ENCODE measurements around the gene DENND4A.
"Not testable (repeated sequence)": the region's sequence is repeated elsewhere in the genome, so short reads cannot be mapped to it uniquely, and the experiment has no call there.

The DENND4A gene

GRCh38 chr15:65740148-65740547 lies 51.9 kb downstream of the DENND4A start:
- Histone ChIP-seq H3K9me2 (replicated peaks; ENCODE audit: insufficient read depth, low read length) (no peaks in the 10 kb centered on the region), H2AFZ (ENCODE audit: low read depth, low read length, severe bottlenecking) (no peak overlapping the region), H4K20me1 (ENCODE audit: low read depth, low read length) (no peaks in the 10 kb centered on the region), H3F3A (ENCODE audit: insufficient read depth) (peaks cover 37% of the 10 kb centered on the region), H3K4me3 (ENCODE audit: insufficient read depth, low read length, poor library complexity, severe bottlenecking) (no peak overlapping the region), H3K79me2 (ENCODE audit: insufficient read depth, low read length) (peaks cover 27% of the 10 kb centered on the region; the same call in 1 of the 2 replicates), H3K9me3 (ENCODE audit: insufficient read depth, low read length) (no peaks in the 10 kb centered on the region), H3K36me3 (ENCODE audit: low read length) (peaks cover 63% of the 10 kb centered on the region), H3K27ac (ENCODE audit: low read depth, low read length) (no peak overlapping the region), H3K27me3 (ENCODE audit: low read length) (no peaks in the 10 kb centered on the region), H3K9ac (ENCODE audit: low read length) (no peak overlapping the region), H3K4me2 (ENCODE audit: low read depth, low read length, poor library complexity, severe bottlenecking) (no peak overlapping the region)
- no peak for TF ChIP-seq CTCF (IDR thresholded peaks at IDR 0.05; ENCODE audit: insufficient read depth, low read length, poor library complexity, severe bottlenecking)
- no peak for TF ChIP-seq EZH2phosphoT487 (conservative IDR thresholded peaks at IDR 0.05; ENCODE audit: low read length)

- H3K9ac ChIP-seq (ENCODE audit: low read length) = no peak overlapping the region
- H3K79me2 ChIP-seq (ENCODE audit: insufficient read depth, low read length) = peaks cover 13% of the 10 kb centered on the region; the same call in 1 of the 2 replicates
- H4K20me1 ChIP-seq (ENCODE audit: low read depth, low read length) = no peaks in the 10 kb centered on the region
- no peak overlapping the region for H3K4me3 ChIP-seq (ENCODE audit: insufficient read depth, low read length, poor library complexity, severe bottlenecking)
- no peaks in the 10 kb centered on the region for H3K9me2 ChIP-seq (replicated peaks; ENCODE audit: insufficient read depth, low read length)
- H3K27me3 ChIP-seq (ENCODE audit: low read length) = no peaks in the 10 kb centered on the region
- H3K4me2 ChIP-seq (ENCODE audit: low read depth, low read length, poor library complexity, severe bottlenecking) = no peak overlapping the region
- peaks cover 29% of the 10 kb centered on the region for H3F3A ChIP-seq (ENCODE audit: insufficient read depth)
- no peaks in the 10 kb centered on the region for H3K9me3 ChIP-seq (ENCODE audit: insufficient read depth, low read length)
- H3K36me3 ChIP-seq (ENCODE audit: low read length) = peaks cover 51% of the 10 kb centered on the region
- TF ChIP-seq CTCF (IDR thresholded peaks at IDR 0.05; ENCODE audit: insufficient read depth, low read length, poor library complexity, severe bottlenecking) = no peak
- no peak for TF ChIP-seq EZH2phosphoT487 (conservative IDR thresholded peaks at IDR 0.05; ENCODE audit: low read length)
- H2AFZ ChIP-seq (ENCODE audit: low read depth, low read length, severe bottlenecking) = no peak overlapping the region
- H3K27ac ChIP-seq (ENCODE audit: low read depth, low read length) = no peak overlapping the region
Measured at GRCh38 chr15:65738649-65739048, 53.4 kb downstream of the DENND4A start.

DNA sequence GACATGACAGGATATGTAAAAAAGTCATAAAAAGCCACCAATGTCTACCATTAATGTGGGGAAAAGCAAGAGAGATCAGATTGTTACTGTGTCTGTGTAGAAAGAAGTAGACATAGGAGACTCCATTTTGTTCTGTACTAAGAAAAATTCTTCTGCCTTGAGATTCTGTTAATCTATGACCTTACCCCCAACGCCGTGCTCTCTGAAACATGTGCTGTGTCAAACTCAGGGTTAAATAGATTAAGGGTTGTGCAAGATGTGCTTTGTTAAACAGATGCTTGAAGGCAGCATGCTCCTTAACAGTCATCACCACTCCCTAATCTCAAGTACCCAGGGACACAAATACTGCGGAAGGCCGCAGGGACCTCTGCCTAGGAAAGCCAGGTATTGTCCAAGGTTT lies 58.5 kb downstream of the DENND4A start:
- not testable (repeated sequence) for H3K27me3 ChIP-seq (ENCODE audit: low read length); H3K9me2 ChIP-seq (replicated peaks; ENCODE audit: insufficient read depth, low read length); H2AFZ ChIP-seq (ENCODE audit: low read depth, low read length, severe bottlenecking); H3K9me3 ChIP-seq (ENCODE audit: insufficient read depth, low read length); H3K9ac ChIP-seq (ENCODE audit: low read length); H3K27ac ChIP-seq (ENCODE audit: low read depth, low read length); H4K20me1 ChIP-seq (ENCODE audit: low read depth, low read length); H3K79me2 ChIP-seq (ENCODE audit: insufficient read depth, low read length); H3K4me2 ChIP-seq (ENCODE audit: low read depth, low read length, poor library complexity, severe bottlenecking); H3K4me3 ChIP-seq (ENCODE audit: insufficient read depth, low read length, poor library complexity, severe bottlenecking)
- H3K36me3 ChIP-seq (ENCODE audit: low read length) = peaks cover 80% of the 10 kb centered on the region
- peaks cover 40% of the 10 kb centered on the region; the same call in 1 of the 2 replicates for H3F3A ChIP-seq (ENCODE audit: insufficient read depth)

GRCh38 chr15:65732698-65733097 lies 59.4 kb downstream of the DENND4A start:
- Histone ChIP-seq H3K27ac (ENCODE audit: low read depth, low read length) (no peak overlapping the region), H2AFZ (ENCODE audit: low read depth, low read length, severe bottlenecking) (no peak overlapping the region), H3F3A (ENCODE audit: insufficient read depth) (peaks cover 32% of the 10 kb centered on the region; the same call in 1 of the 2 replicates), H3K4me2 (ENCODE audit: low read depth, low read length, poor library complexity, severe bottlenecking) (no peak overlapping the region), H4K20me1 (ENCODE audit: low read depth, low read length) (no peaks in the 10 kb centered on the region), H3K27me3 (ENCODE audit: low read length) (no peaks in the 10 kb centered on the region), H3K9me2 (replicated peaks; ENCODE audit: insufficient read depth, low read length) (no peaks in the 10 kb centered on the region), H3K79me2 (ENCODE audit: insufficient read depth, low read length) (peaks cover 6% of the 10 kb centered on the region), H3K4me3 (ENCODE audit: insufficient read depth, low read length, poor library complexity, severe bottlenecking) (no peak overlapping the region), H3K36me3 (ENCODE audit: low read length) (peaks cover 74% of the 10 kb centered on the region), H3K9ac (ENCODE audit: low read length) (no peak overlapping the region), H3K9me3 (ENCODE audit: insufficient read depth, low read length) (no peaks in the 10 kb centered on the region)
- no peak for TF ChIP-seq CTCF (IDR thresholded peaks at IDR 0.05; ENCODE audit: insufficient read depth, low read length, poor library complexity, severe bottlenecking)
- no peak for TF ChIP-seq EZH2phosphoT487 (conservative IDR thresholded peaks at IDR 0.05; ENCODE audit: low read length)
